ENCODE measurements around the gene GATA1. TPM values are rescaled to one million over a fixed set of nuclear protein-coding genes. Genes with fewer than 3 reads are reported as not detected.
A peak's percentile ranks its signal among the peaks of the same experiment; 100 is the strongest.

Gene GATA1
- polyA plus RNA-seq, 1 of the 3 experiments (the other 2 are of a cell fraction): not detected

DNA sequence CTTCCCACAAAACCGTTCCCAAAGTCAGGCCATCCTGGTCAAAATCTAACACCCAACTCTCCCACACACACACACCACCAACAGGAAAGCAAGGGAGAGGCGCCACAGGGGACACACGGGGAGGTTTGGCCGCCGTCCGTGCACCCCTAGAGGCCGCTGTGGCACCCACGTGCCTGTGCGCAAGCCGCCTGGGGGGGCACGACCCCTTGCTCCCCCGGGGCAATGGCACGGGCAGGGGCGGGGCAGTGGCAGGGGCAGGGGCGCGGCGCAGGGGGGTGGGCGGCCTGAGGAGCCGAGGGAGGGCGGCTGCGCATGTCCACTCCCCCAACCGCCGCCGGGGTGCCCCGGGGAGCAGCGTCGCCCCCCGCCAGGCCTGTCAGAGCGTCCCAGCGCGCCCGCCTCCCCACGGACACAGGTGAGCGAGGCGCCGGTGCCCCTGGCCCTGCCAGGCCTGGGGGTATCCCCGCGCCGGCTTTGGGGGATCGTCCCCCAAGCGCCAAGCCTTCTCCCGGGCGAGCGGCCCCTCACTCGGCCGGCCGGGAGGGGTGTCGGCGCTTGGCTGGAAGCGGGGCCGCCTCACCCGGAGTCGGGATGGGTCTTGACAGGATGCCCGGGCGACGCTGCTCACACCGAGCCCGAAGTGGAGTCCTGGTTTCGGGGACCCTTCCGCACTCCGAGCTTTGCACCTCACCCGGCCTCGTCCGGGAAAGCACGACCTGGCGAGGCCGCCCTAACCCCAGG is 39.9 kb downstream of the GATA1 start, which contains the start of gene ERAS:
Gene ERAS, plus strand, starts transcription at position 379 of the 741 bp plus-strand sequence. CDS start 2,611 bp downstream, outside the sequence.
- no peaks in the 10 kb centered on the region for H3K4me1 ChIP-seq (ENCODE audit: control insufficient read depth in 1 of 2, insufficient read depth in 2 of 2, low read depth in 1 of 2, low read length in 1 of 2)
- no peaks in the 10 kb centered on the region for H4K20me1 ChIP-seq (ENCODE audit: insufficient read depth)
- DNase-seq: peak; percentile 34
- H2AFZ ChIP-seq (ENCODE audit: low read depth): no peak within 1 kb of the TSS
- no peak within 1 kb of the TSS for H3K27ac ChIP-seq (ENCODE audit: low read depth in 2 of 2, low read length in 1 of 2)
- WGBS (ENCODE audit: low lambda C conversion rate): 68% methylated on average over 23 of the region's 67 CpGs
- no peaks in the 10 kb centered on the region for H3K36me3 ChIP-seq (replicated peaks in 1 of 2; ENCODE audit: control insufficient read depth in 1 of 2, insufficient read depth in 2 of 2, low read length in 1 of 2)
- H3K79me2 ChIP-seq (ENCODE audit: insufficient read depth): no peaks in the 10 kb centered on the region
- TF ChIP-seq, protein P1, sequence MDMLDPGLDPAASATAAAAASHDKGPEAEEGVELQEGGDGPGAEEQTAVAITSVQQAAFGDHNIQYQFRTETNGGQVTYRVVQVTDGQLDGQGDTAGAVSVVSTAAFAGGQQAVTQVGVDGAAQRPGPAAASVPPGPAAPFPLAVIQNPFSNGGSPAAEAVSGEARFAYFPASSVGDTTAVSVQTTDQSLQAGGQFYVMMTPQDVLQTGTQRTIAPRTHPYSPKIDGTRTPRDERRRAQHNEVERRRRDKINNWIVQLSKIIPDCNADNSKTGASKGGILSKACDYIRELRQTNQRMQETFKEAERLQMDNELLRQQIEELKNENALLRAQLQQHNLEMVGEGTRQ (IDR thresholded peaks at IDR 0.05; ENCODE audit: borderline replicate concordance, low read depth, low read length): no peak
- TF ChIP-seq MXI1 (IDR thresholded peaks at IDR 0.05; ENCODE audit: low read depth, low read length) (no peak), GABPA (IDR thresholded peaks at IDR 0.05; ENCODE audit: low read depth) (no peak), NRF1 (IDR thresholded peaks at IDR 0.05; ENCODE audit: low read depth, low read length) (no peak), RFX5 (IDR thresholded peaks at IDR 0.05; ENCODE audit: low read length) (no peak), SMC3 (IDR thresholded peaks at IDR 0.05; ENCODE audit: low read depth, low read length) (no peak), TAF1 (IDR thresholded peaks at IDR 0.05; ENCODE audit: borderline replicate concordance, low read depth, low read length) (no peak), FOXJ3 (CRISPR knock-in tag; IDR thresholded peaks at IDR 0.05) (no peak), FOSL2 (IDR thresholded peaks at IDR 0.05; ENCODE audit: borderline replicate concordance, low read depth) (no peak)
- H3K27me3 ChIP-seq (ENCODE audit: insufficient read depth): peaks cover 10% of the 10 kb centered on the region; the same call in 1 of the 2 replicates
- no peak within 1 kb of the TSS for H3K4me2 ChIP-seq
- ChIA-PET POLR2A (no interaction called here), CTCF (interaction anchor here (1.2 kb wide), 1 partner anchor 8 kb away, joined by 3 read pairs; no protein-coding TSS in a partner anchor)
- H3K9me2 ChIP-seq: no peaks in the 10 kb centered on the region
- no peaks in the 10 kb centered on the region for H3F3A ChIP-seq (replicated peaks; ENCODE audit: insufficient read depth)
- H3K4me3 ChIP-seq (ENCODE audit: low read depth in 2 of 2, low read length in 1 of 2): no peak within 1 kb of the TSS
- H3K9me3 ChIP-seq: no peaks in the 10 kb centered on the region
- no peak within 1 kb of the TSS for H3K9ac ChIP-seq

GRCh38 chrX:48826876-48827653 is 40.7 kb downstream of the GATA1 start:
- Histone ChIP-seq H3K4me2 (no peak overlapping the region), H3K4me1 (ENCODE audit: control insufficient read depth in 1 of 2, insufficient read depth in 2 of 2, low read depth in 1 of 2, low read length in 1 of 2) (no peaks in the 10 kb centered on the region), H3K27ac (ENCODE audit: low read depth in 2 of 2, low read length in 1 of 2) (no peak overlapping the region), H3K9ac (no peak overlapping the region), H3K79me2 (ENCODE audit: insufficient read depth) (no peaks in the 10 kb centered on the region), H3F3A (replicated peaks; ENCODE audit: insufficient read depth) (no peaks in the 10 kb centered on the region), H2AFZ (ENCODE audit: low read depth) (no peak overlapping the region), H4K20me1 (ENCODE audit: insufficient read depth) (no peaks in the 10 kb centered on the region), H3K9me2 (no peaks in the 10 kb centered on the region), H3K4me3 (ENCODE audit: low read depth in 2 of 2, low read length in 1 of 2) (no peak overlapping the region), H3K36me3 (replicated peaks in 1 of 2; ENCODE audit: control insufficient read depth in 1 of 2, insufficient read depth in 2 of 2, low read length in 1 of 2) (no peaks in the 10 kb centered on the region), H3K9me3 (no peaks in the 10 kb centered on the region), H3K27me3 (ENCODE audit: insufficient read depth) (peaks cover 10% of the 10 kb centered on the region; the same call in 1 of the 2 replicates)
- ChIA-PET POLR2A (no interaction called here), CTCF (no interaction called here)
- WGBS (ENCODE audit: low lambda C conversion rate): 73% methylated on average over 42 of the region's 73 CpGs
- DNase-seq: peak; percentile 30
- TF ChIP-seq, protein P2, sequence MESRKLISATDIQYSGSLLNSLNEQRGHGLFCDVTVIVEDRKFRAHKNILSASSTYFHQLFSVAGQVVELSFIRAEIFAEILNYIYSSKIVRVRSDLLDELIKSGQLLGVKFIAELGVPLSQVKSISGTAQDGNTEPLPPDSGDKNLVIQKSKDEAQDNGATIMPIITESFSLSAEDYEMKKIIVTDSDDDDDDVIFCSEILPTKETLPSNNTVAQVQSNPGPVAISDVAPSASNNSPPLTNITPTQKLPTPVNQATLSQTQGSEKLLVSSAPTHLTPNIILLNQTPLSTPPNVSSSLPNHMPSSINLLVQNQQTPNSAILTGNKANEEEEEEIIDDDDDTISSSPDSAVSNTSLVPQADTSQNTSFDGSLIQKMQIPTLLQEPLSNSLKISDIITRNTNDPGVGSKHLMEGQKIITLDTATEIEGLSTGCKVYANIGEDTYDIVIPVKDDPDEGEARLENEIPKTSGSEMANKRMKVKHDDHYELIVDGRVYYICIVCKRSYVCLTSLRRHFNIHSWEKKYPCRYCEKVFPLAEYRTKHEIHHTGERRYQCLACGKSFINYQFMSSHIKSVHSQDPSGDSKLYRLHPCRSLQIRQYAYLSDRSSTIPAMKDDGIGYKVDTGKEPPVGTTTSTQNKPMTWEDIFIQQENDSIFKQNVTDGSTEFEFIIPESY (IDR thresholded peaks at IDR 0.05; ENCODE audit: borderline replicate concordance, low read depth): no peak
- TF ChIP-seq RFX5 (IDR thresholded peaks at IDR 0.05; ENCODE audit: low read length) (no peak), MXI1 (IDR thresholded peaks at IDR 0.05; ENCODE audit: low read depth, low read length) (no peak), FOSL2 (IDR thresholded peaks at IDR 0.05; ENCODE audit: borderline replicate concordance, low read depth) (no peak), SIN3A (IDR thresholded peaks at IDR 0.05; ENCODE audit: borderline replicate concordance, low read depth, low read length) (no peak), TEAD4 (IDR thresholded peaks at IDR 0.05; ENCODE audit: borderline replicate concordance, insufficient read depth) (no peak), EZH2phosphoT487 (IDR thresholded peaks at IDR 0.05; ENCODE audit: borderline replicate concordance, low read depth) (no peak), CTCF (IDR thresholded peaks at IDR 0.05) (no peak), TCF12 (IDR thresholded peaks at IDR 0.05) (no peak)
- TF ChIP-seq, protein P1 (IDR thresholded peaks at IDR 0.05; ENCODE audit: borderline replicate concordance, low read depth, low read length): no peak
